Measurements from ENCODE around the gene ATL2. TPM values are rescaled to one million over a fixed set of nuclear protein-coding genes. Genes with fewer than 3 reads are reported as not detected.

Gene ATL2
- total and polyA plus RNA-seq, 9 donors, result 28.1 to 44.1 (median 31.7) TPM

- no peaks in the 10 kb centered on the region for H3K36me3 ChIP-seq (ENCODE audit: control insufficient read depth, insufficient read depth, low read length)
- WGBS (ENCODE audit: insufficient coverage), result no CpG with 5 or more reads among the region's 3 CpGs
- DNase-seq, result no peak
- H3K4me3 ChIP-seq (ENCODE audit: low read length), result no peak overlapping the region
- H3K27ac ChIP-seq (ENCODE audit: low read length), result no peak overlapping the region
- H3K4me1 ChIP-seq (ENCODE audit: control insufficient read depth, insufficient read depth, low read length), result no peaks in the 10 kb centered on the region
- no peaks in the 10 kb centered on the region for H3K9me3 ChIP-seq (replicated peaks; ENCODE audit: control insufficient read depth, low read depth, low read length)
- H3K27me3 ChIP-seq (ENCODE audit: control insufficient read depth, insufficient read depth, low read length), result no peaks in the 10 kb centered on the region
Observed at GRCh38 chr2:38255211-38255610, 121.9 kb downstream of the ATL2 start.

GRCh38 chr2:38254796-38255195 lies 122.3 kb downstream of the ATL2 start:
- H3K27me3 ChIP-seq (ENCODE audit: control insufficient read depth, insufficient read depth, low read length), result no peaks in the 10 kb centered on the region
- no peaks in the 10 kb centered on the region for H3K9me3 ChIP-seq (replicated peaks; ENCODE audit: control insufficient read depth, low read depth, low read length)
- H3K4me1 ChIP-seq (ENCODE audit: control insufficient read depth, insufficient read depth, low read length), result no peaks in the 10 kb centered on the region
- no peak for DNase-seq
- H3K27ac ChIP-seq (ENCODE audit: low read length), result no peak overlapping the region
- H3K36me3 ChIP-seq (ENCODE audit: control insufficient read depth, insufficient read depth, low read length), result no peaks in the 10 kb centered on the region
- WGBS (ENCODE audit: insufficient coverage), result 100% methylated on average over 2 of the region's 5 CpGs
- H3K4me3 ChIP-seq (ENCODE audit: low read length), result no peak overlapping the region

DNA sequence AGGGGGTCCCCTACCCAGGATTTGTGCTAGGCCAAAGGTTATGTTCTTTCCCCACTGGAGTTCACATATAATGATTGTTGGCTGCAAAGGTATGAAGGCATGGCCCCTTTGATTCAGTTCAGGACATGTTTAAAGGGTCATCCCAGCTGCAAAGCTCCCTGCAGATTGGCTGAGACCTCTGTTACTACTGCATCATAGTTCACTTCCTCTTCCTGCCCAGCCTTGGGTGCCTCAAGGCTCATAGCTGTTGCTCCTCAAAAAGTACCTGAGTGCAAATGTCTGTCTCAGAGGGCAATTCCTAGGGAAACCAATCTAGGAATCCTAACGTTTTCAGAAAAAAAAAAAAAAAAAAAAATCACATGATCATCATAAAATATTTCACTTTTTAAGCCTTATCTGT lies 125.1 kb downstream of the ATL2 start:
- Histone ChIP-seq H3K4me1 (ENCODE audit: control insufficient read depth, insufficient read depth, low read length) (no peaks in the 10 kb centered on the region), H3K27ac (ENCODE audit: low read length) (no peak overlapping the region), H3K36me3 (ENCODE audit: control insufficient read depth, insufficient read depth, low read length) (no peaks in the 10 kb centered on the region), H3K9me3 (replicated peaks; ENCODE audit: control insufficient read depth, low read depth, low read length) (no peaks in the 10 kb centered on the region), H3K4me3 (ENCODE audit: low read length) (no peak overlapping the region), H3K27me3 (ENCODE audit: control insufficient read depth, insufficient read depth, low read length) (no peaks in the 10 kb centered on the region)
- DNase-seq, result no peak
- WGBS (ENCODE audit: insufficient coverage), result no CpG with 5 or more reads among the region's 1 CpG

- no peaks in the 10 kb centered on the region for H3K27me3 ChIP-seq (ENCODE audit: control insufficient read depth, insufficient read depth, low read length)
- no peak overlapping the region for H3K4me3 ChIP-seq (ENCODE audit: low read length)
- H3K27ac ChIP-seq (ENCODE audit: low read length), result no peak overlapping the region
- no CpG with 5 or more reads among the region's 2 CpGs for WGBS (ENCODE audit: insufficient coverage)
- H3K4me1 ChIP-seq (ENCODE audit: control insufficient read depth, insufficient read depth, low read length), result peaks cover 6% of the 10 kb centered on the region
- DNase-seq, result no peak
- H3K36me3 ChIP-seq (ENCODE audit: control insufficient read depth, insufficient read depth, low read length), result no peaks in the 10 kb centered on the region
- no peaks in the 10 kb centered on the region for H3K9me3 ChIP-seq (replicated peaks; ENCODE audit: control insufficient read depth, low read depth, low read length)
Observed at GRCh38 chr2:38248707-38249106, 128.4 kb downstream of the ATL2 start.

DNA sequence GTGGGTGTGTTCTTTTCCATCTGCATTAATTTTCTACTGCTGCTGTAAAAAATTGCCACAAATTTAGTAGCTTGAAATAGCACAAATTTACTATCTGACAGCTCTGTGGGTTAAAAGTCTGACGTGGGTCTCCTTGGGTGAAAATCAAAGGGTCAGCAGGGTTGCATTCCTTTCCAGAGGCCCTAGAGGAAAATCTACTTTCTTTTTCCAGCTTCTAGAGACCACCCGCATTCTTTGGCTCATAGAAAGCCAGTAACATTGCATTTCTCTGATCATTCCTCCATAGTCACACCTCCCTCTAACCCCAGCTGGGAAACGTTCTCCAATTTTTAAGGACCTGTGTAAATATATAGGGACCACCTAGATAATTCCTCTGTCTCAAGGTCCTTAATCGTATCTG lies 128.8 kb downstream of the ATL2 start:
- WGBS (ENCODE audit: insufficient coverage), result 25% methylated on average over 1 of the region's 4 CpGs
- DNase-seq, result peak; percentile 66
- Histone ChIP-seq H3K27me3 (ENCODE audit: control insufficient read depth, insufficient read depth, low read length) (no peaks in the 10 kb centered on the region), H3K9me3 (replicated peaks; ENCODE audit: control insufficient read depth, low read depth, low read length) (no peaks in the 10 kb centered on the region), H3K27ac (ENCODE audit: low read length) (no peak overlapping the region), H3K36me3 (ENCODE audit: control insufficient read depth, insufficient read depth, low read length) (no peaks in the 10 kb centered on the region), H3K4me1 (ENCODE audit: control insufficient read depth, insufficient read depth, low read length) (peaks cover 6% of the 10 kb centered on the region), H3K4me3 (ENCODE audit: low read length) (no peak overlapping the region)

DNA sequence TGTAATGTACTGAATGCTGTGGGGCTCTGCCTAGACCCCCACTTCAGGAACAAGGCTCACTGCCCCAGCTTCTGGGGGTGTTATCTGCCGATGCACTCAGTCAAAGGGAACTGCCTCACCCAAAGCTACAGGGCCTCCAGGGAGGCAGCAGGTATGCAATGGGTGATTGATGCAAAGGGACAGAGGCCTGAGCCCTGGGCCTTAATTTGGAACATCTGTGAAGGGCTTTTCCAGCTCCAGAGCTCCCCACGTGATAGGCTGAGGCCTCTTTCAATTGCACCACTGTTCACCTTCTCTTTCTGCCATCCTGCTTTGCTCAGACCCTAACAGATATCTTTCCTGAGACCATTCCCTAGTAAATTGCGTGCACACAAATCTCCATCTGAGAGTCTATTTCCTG lies 131.0 kb downstream of the ATL2 start:
- 43% methylated on average over 1 of the region's 3 CpGs for WGBS (ENCODE audit: insufficient coverage)
- H3K27me3 ChIP-seq (ENCODE audit: control insufficient read depth, insufficient read depth, low read length), result no peaks in the 10 kb centered on the region

GRCh38 chr2:38245114-38245641 lies 131.9 kb downstream of the ATL2 start:
- Histone ChIP-seq H3K4me1 (ENCODE audit: control insufficient read depth, insufficient read depth, low read length) (peaks cover 9% of the 10 kb centered on the region), H3K4me3 (ENCODE audit: low read length) (no peak overlapping the region), H3K9me3 (replicated peaks; ENCODE audit: control insufficient read depth, low read depth, low read length) (no peaks in the 10 kb centered on the region), H3K27ac (ENCODE audit: low read length) (no peak overlapping the region), H3K36me3 (ENCODE audit: control insufficient read depth, insufficient read depth, low read length) (no peaks in the 10 kb centered on the region), H3K27me3 (ENCODE audit: control insufficient read depth, insufficient read depth, low read length) (no peaks in the 10 kb centered on the region)
- WGBS (ENCODE audit: insufficient coverage), result 50% methylated on average over 2 of the region's 5 CpGs
- no peak for DNase-seq

More for the DNA sequence above, 131.0 kb downstream of the ATL2 start:
- Histone ChIP-seq H3K27ac (ENCODE audit: low read length) (no peak overlapping the region), H3K4me1 (ENCODE audit: control insufficient read depth, insufficient read depth, low read length) (peaks cover 9% of the 10 kb centered on the region), H3K36me3 (ENCODE audit: control insufficient read depth, insufficient read depth, low read length) (no peaks in the 10 kb centered on the region), H3K4me3 (ENCODE audit: low read length) (no peak overlapping the region), H3K9me3 (replicated peaks; ENCODE audit: control insufficient read depth, low read depth, low read length) (no peaks in the 10 kb centered on the region)
- DNase-seq, result no peak

DNA sequence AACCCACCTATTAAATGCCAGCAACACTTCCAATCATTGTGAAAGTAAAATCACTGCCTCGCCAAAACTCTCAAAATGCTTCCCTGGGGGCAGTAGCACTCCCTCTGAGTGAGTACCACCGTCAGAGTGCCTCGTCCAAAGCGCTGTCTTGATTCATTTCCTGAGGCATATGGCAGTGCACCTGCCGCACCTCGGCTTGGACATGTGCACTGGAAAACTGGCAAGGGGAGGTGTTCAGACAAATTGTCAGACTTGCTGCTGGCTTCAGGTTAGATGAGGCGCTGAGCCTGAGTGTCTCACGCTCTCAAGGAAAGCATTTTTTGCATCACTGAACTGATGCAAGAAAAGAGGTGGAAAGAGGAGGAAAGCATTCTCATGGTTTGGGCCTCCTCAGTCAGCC lies 132.8 kb downstream of the ATL2 start:
- Histone ChIP-seq H3K9me3 (replicated peaks; ENCODE audit: control insufficient read depth, low read depth, low read length) (no peaks in the 10 kb centered on the region), H3K4me3 (ENCODE audit: low read length) (no peak overlapping the region), H3K36me3 (ENCODE audit: control insufficient read depth, insufficient read depth, low read length) (no peaks in the 10 kb centered on the region), H3K27ac (ENCODE audit: low read length) (no peak overlapping the region), H3K4me1 (ENCODE audit: control insufficient read depth, insufficient read depth, low read length) (peaks cover 9% of the 10 kb centered on the region), H3K27me3 (ENCODE audit: control insufficient read depth, insufficient read depth, low read length) (no peaks in the 10 kb centered on the region)
- WGBS (ENCODE audit: insufficient coverage), result 66% methylated on average over 8 of the region's 8 CpGs
- no peak for DNase-seq

Other genes with a start within 250 kb of the ATL2 start
- gene HNRNPLL, start 225.7 kb upstream of the ATL2 start, total RNA-seq, result 38.4 TPM
- 10 to 100 TPM; 33.0 to 44.7 (median 35.3) TPM for gene HNRNPLL, start 225.7 kb upstream of the ATL2 start, polyA plus RNA-seq (ENCODE audit: insufficient read depth in 1 of 8, insufficient read length in 8 of 8, low replicate concordance in 1 of 8)

All from muscle of leg (tissue), 11 donors.